GM12878 (cell line): Measurements from ENCODE around the gene TRRAP.

Experiments used
- BHLHE40 ChIP-seq, 2 experiments: fragments of 450-650 bp in 1 of 2; IDR thresholded peaks; 2 replicates each; pipeline ENCODE4 v1.6.1; 2011 to 2017; ENCODE audit warnings: low read depth in 2 of 2, borderline replicate concordance in 1 of 2, improper control_type of control experiment in 1 of 2, low read length in 1 of 2, mild to moderate bottlenecking in 1 of 2
- CTCF ChIP-seq, 3 experiments: IDR thresholded peaks in 2 of 3; conservative IDR thresholded peaks in 1 of 3; 2 replicates each; pipeline ENCODE4 v1.5.1; 2011; ENCODE audit warnings: low read depth in 3 of 3, low read length in 3 of 3, mild to moderate bottlenecking in 3 of 3, control low read depth in 2 of 3, moderate library complexity in 2 of 3, inconsistent platforms in 1 of 3, mixed read lengths in 1 of 3; ENCODE audit not compliant: control insufficient read depth in 2 of 3, insufficient read depth in 1 of 3; ENCODE audit errors: extremely low read depth in 1 of 3
- TF ChIP-seq, protein P1 (sequence below): fragments of 450-650 bp; IDR thresholded peaks from 2 replicates; pipeline ENCODE4 v1.6.1; 2017; ENCODE audit warnings: mild to moderate bottlenecking, moderate library complexity
- TF ChIP-seq, protein P2 (sequence below): IDR thresholded peaks from 2 replicates; pipeline ENCODE4 v1.6.1; 2011; ENCODE audit warnings: low read depth, mild to moderate bottlenecking, low read length, moderate library complexity, borderline replicate concordance; ENCODE audit errors: extremely low read depth

GRCh38 chr7:98968621-98969020, 90.3 kb downstream of the TRRAP start:
- TF ChIP-seq BHLHE40 (IDR thresholded peaks at IDR 0.05; ENCODE audit: borderline replicate concordance in 1 of 2, low read depth in 2 of 2, low read length in 1 of 2): no peak
- TF ChIP-seq, protein P1, sequence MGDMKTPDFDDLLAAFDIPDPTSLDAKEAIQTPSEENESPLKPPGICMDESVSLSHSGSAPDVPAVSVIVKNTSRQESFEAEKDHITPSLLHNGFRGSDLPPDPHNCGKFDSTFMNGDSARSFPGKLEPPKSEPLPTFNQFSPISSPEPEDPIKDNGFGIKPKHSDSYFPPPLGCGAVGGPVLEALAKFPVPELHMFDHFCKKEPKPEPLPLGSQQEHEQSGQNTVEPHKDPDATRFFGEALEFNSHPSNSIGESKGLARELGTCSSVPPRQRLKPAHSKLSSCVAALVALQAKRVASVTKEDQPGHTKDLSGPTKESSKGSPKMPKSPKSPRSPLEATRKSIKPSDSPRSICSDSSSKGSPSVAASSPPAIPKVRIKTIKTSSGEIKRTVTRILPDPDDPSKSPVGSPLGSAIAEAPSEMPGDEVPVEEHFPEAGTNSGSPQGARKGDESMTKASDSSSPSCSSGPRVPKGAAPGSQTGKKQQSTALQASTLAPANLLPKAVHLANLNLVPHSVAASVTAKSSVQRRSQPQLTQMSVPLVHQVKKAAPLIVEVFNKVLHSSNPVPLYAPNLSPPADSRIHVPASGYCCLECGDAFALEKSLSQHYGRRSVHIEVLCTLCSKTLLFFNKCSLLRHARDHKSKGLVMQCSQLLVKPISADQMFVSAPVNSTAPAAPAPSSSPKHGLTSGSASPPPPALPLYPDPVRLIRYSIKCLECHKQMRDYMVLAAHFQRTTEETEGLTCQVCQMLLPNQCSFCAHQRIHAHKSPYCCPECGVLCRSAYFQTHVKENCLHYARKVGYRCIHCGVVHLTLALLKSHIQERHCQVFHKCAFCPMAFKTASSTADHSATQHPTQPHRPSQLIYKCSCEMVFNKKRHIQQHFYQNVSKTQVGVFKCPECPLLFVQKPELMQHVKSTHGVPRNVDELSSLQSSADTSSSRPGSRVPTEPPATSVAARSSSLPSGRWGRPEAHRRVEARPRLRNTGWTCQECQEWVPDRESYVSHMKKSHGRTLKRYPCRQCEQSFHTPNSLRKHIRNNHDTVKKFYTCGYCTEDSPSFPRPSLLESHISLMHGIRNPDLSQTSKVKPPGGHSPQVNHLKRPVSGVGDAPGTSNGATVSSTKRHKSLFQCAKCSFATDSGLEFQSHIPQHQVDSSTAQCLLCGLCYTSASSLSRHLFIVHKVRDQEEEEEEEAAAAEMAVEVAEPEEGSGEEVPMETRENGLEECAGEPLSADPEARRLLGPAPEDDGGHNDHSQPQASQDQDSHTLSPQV: no peak
- TF ChIP-seq CTCF (IDR thresholded peaks at IDR 0.05 in 2 of 3, conservative IDR thresholded peaks at IDR 0.05 in 1 of 3; ENCODE audit: control insufficient read depth in 2 of 3, extremely low read depth in 1 of 3, insufficient read depth in 1 of 3, low read depth in 3 of 3, low read length in 3 of 3): no peak
- TF ChIP-seq, protein P2, sequence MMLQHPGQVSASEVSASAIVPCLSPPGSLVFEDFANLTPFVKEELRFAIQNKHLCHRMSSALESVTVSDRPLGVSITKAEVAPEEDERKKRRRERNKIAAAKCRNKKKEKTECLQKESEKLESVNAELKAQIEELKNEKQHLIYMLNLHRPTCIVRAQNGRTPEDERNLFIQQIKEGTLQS: no peak
